HG02678 (cell line): ENCODE measurements around the gene HOXB8.

Experiments
- ATAC-seq: cut with Tn5 transposase; IDR thresholded peaks from one replicate; pipeline ENCODE4 v1.9.1; 2021; ENCODE audit warnings: mild to moderate bottlenecking, moderate library complexity; ENCODE audit not compliant: unreplicated experiment

Gene HOXB8

GRCh38 chr17:48615047-48615962 lies at the start of gene HOXB8:
HOXB8 (minus strand) TSS chr17:48615292; CDS start chr17:48614704, 588 bp downstream.
- no peak for ATAC-seq

- no peak for ATAC-seq
These were observed 48.2 kb upstream of the HOXB8 start for GRCh38 chr17:48663134-48663924.

GRCh38 chr17:48655913-48656312 lies 40.8 kb upstream of the HOXB8 start:
- ATAC-seq = no peak

- ATAC-seq = no peak
These were observed 34.6 kb upstream of the HOXB8 start for GRCh38 chr17:48649741-48650140.

- ATAC-seq = no peak
These were observed 32.8 kb upstream of the HOXB8 start for GRCh38 chr17:48647963-48648245.

- no peak for ATAC-seq
These were observed 32.2 kb upstream of the HOXB8 start for GRCh38 chr17:48647103-48647962.

- no peak for ATAC-seq
These were observed 31.4 kb upstream of the HOXB8 start for GRCh38 chr17:48646183-48647102.

- no peak for ATAC-seq
These were observed 30.6 kb upstream of the HOXB8 start for GRCh38 chr17:48645639-48646182.

- no peak for ATAC-seq
These were observed 29.9 kb upstream of the HOXB8 start for GRCh38 chr17:48644910-48645557.

GRCh38 chr17:48644159-48644558 lies 29.1 kb upstream of the HOXB8 start:
- no peak for ATAC-seq

DNA sequence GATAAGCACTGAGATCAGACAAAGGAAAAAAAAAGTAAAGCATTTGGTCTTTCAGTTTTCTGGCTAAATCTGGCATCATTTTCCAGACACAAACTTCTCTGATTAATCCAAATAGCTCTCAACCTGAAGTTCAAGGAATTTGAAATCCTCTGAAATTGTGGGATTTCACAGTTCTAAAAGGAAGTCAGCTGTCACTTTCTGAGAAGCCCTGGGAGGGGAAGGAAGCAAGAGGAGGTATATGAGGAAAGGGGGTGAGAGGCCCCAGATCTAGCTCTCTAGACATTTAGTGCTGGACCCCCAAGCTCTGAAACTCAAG lies 28.6 kb upstream of the HOXB8 start:
- ATAC-seq = no peak

GRCh38 chr17:48642843-48643696 lies 28.0 kb upstream of the HOXB8 start:
- no peak for ATAC-seq

- no peak for ATAC-seq
These were observed 27.2 kb upstream of the HOXB8 start for GRCh38 chr17:48642059-48642842.

DNA sequence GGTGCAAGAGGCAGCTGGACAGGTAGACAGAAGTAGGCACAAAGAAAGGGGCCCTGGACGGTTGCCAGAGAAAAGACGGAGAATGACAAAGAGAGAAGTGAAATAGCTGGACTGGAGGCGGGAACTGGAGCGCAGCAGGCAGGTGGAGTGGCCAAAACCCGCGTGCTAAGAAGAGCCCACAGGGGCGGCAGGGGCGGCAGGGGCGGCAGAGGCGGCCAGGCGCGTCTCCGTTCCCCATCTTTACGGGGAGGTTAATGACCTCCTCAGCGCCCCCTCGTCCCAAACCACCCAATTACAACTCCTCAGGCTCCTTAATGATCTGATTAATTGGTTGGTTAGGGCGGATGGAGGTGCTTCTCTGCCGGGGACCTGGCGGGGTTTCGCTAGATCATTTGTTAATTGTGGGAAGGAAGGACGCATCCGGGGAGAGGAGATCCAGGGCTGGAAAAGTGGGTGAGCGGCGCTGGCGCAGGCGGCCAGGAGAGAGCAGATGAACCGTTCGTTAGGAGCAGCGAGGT lies 26.5 kb upstream of the HOXB8 start:
- ATAC-seq = no peak

- ATAC-seq = no peak
These were observed 25.7 kb upstream of the HOXB8 start for GRCh38 chr17:48640858-48641180.

- ATAC-seq = no peak
These were observed 25.1 kb upstream of the HOXB8 start for GRCh38 chr17:48639982-48640857.

GRCh38 chr17:48639136-48639535 lies 24.0 kb upstream of the HOXB8 start:
- no peak for ATAC-seq
